GM21717 (cell line): Measurements from ENCODE around the gene KCNK15.
"Not testable (repeated sequence)": the region's sequence is repeated elsewhere in the genome, so short reads cannot be mapped to it uniquely, and the experiment has no call there.

Source experiments
- ATAC-seq: cut with Tn5 transposase; IDR thresholded peaks from one replicate; pipeline ENCODE4 v1.9.1; 2021; ENCODE audit warnings: mild to moderate bottlenecking, moderate library complexity; ENCODE audit not compliant: unreplicated experiment

The KCNK15 gene

DNA sequence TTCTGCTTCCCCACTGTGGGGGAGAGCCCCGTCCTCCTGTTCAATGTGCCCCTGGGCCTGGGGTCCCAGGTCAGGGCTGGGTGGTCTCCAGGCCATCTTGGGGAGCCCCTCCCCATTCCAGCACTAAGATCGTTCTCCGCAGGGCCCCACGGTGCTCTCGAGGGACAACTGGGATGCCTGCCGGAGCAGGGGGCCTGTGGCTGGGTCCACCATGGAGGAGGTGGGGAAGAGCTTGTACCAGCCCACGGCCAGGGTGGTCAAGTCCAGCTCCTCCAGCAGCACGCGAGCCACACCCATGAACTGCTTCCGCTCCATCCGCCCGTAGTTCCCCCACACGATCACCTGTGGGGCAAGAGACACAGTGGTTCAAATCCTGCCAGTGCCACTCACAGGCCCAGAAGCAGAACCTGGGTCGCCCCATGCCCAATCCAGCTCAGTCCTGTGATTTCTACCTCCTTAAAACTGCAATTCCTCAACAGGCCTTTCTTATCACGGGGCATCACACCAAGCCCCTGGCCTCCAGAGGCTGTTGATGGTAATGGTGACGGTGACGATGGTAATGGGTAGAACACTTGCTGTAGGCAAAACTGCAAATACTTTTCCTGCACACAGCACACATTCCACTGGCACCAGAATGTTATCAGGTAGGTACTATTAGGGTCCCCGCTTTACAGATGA, 10.5 kb downstream of the KCNK15 start:
- no peak for ATAC-seq

DNA sequence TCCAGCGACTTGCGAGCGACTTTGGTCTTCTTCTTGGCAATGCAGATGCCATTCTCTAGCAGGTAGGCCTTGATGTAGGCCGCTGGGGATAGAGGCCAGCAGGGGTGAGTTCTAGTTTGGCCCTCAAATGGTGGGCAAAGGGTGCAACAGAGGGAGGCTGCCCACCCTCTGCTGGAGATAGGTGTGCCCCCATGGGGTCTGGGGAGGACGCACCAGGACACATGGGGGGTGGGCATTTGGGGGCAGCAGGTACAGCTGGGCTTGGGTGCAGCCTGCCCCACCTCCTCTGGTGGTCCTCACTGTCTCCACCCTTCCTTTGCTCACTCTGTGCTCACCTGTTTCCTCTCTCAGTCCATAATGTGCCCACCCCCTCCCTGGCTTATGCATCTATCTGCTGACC, 11.3 kb downstream of the KCNK15 start:
- ATAC-seq = no peak

DNA sequence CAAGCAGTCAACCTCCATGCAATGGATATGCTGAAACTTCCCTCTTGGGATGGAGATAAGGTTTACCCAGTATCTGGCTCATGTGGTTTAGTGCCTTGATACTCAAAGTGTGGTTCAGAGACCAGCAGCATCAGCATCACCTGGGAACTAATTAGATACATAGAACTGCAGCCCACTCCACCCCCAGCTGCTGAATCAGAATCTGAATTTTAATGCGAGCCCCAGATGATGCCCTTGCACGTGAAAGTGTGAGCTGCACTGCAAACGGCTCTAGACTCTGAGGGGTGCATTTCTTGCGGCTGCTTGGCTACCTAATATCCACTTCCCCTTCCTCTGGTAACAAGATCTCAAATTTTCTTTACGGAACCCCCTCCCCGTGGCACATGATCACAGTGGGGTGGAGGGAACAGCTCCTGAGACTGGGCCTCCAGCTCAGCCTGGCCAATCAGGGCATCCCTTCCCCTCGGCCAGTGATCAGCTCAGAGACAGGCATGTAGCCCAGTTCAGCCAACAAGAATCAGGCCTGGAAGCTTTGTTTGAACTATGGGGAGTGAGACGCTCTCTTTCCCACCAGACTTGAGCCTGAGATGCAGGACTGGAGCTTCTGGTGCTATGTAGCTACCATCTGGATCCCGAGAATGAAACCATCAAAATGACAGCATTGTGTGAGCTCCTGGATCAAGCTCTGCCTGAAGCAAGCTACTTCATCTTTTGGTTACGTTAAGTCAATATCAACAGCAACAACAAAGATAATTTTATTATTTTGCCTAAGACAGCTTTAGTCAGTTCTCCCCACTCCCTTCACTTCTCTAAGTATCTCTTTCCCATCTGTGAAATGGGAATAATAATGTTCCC, 12.8 kb downstream of the KCNK15 start:
- no peak for ATAC-seq

DNA sequence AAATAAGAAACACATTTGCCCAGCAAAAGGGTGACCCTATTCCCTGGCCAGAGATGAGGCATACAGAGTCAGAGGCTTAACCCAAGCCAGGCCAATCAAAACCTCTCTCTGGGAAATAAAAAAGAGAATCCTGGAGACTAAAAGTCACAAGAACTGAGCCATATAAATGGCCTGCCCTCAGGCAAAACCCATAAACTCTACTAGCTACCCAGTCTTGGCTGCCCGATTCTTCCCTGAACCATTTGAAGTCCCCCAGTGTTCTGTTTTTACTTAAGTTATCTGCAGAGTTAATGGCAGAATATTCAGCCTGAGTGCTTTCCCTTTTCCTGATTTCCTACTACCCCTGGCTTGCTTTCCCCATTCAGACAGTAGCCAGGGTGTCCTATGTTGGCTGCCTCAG, 13.9 kb downstream of the KCNK15 start:
- ATAC-seq = no peak

DNA sequence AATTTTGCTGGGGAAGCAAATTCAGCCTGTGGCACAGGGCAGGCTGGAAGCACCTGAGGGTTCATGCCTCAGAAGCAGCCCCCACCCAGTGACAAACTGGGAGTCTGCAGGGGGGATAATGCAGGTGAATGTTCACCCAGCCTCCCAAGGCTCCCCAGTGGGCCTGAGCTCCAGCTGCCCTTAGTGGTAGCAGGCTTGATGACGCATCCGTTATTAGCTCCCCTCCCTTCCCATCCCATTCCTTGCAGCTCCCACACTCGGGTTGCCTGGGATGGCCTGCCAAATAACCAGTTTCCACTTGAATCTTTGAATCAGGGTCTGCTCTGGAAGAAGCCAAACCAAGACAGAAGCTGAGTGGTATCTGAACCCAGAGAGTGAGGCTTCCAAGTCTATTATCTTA, 15.8 kb downstream of the KCNK15 start:
- ATAC-seq = no peak

DNA sequence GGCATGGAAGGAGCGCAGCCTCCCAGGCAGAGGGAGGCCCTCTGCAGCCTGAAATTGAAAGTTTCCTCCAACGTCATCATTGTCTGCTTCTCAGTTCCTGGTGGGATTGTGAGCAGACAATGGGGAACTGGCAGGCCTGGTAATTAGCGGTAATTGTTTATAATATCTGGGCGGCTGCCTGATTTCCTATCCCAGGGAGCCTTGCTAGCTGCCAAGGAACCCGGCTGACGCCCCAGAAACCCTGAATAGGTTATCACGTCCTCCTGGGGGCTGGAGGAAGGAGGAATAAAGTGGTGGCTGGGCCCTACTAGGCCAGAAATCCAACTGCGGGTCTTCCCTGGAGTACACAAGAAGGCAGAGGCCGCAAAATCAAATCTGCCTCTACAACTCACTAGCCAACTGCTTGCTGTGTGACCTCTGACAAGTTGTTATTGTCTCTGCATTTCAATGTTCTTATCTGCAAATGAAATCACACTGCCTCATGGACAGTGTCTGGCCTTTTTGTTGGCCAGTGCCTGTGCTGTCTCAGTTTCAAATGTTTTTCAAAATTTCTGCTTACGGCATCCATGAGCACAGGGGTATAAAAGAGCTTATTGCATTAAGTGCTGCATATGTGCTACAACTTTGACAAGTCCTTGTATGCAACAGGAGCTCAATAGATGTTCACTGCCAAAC, 16.9 kb downstream of the KCNK15 start:
- no peak for ATAC-seq

DNA sequence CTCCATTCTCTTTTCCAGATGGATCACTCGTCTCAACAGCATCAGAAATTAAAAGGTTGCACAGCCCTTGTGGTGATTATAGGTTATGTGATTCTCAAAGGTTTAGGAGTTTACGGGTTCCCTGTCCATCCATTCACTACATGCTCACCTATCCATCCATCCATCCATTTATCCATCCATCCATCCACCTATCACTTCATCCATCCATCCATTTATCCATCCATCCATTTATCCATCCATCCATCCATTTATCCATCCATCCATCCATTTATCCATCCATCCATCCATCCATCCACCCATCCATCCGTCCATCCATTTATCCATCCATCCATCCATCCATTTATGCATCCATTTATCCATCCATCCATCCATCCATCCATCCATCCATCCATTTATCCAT, 18.1 kb downstream of the KCNK15 start:
- not testable (repeated sequence) for ATAC-seq

DNA sequence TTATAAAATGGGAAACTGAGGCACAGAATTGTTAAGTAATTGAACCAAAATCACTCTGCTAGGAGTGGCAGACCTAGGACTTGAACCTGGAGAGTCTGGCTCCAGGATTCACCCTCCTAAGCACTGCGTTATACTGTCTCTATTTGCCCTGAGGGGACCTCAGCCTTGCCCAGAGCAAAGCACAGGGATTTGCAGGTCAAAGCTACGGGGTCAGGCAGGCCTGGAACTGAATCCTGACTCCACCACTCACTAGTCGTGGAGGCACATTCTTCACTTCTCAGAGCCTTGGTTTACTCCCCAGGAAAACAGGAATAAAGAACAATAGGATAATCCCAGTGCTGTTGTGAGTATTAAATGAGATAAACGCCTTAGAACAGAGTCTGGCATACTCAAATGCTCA, 19.4 kb downstream of the KCNK15 start:
- no peak for ATAC-seq

DNA sequence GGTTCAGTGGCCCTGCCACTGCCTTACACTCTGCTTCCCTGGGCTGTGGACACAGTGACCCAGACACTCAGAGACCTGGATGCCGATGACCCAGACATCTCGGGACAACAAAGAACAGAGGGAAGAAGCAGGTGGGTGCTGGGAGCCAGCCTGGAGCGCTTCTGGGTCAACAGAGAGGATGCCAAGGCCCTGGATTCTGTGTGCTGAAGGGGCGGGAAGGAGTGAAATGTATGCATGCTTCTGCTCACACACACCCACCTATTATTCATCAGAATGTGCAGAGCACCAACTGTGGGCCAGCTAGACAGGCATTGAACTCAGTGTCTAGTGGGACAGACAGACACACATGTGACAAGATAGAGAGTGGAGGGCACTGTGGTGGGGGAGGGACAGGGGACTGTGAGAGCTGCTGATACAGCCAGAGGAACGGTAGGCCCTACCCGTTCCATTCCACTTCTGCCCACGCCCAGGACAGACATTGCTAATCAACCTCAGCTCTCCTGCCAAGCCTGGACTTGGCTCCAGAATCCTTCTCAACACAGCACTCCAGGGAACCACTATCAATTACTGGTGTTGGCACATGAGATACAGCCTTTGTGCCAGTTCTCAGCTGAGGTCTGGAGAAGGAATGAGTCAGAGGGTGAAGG, 20.2 kb downstream of the KCNK15 start:
- ATAC-seq = no peak

DNA sequence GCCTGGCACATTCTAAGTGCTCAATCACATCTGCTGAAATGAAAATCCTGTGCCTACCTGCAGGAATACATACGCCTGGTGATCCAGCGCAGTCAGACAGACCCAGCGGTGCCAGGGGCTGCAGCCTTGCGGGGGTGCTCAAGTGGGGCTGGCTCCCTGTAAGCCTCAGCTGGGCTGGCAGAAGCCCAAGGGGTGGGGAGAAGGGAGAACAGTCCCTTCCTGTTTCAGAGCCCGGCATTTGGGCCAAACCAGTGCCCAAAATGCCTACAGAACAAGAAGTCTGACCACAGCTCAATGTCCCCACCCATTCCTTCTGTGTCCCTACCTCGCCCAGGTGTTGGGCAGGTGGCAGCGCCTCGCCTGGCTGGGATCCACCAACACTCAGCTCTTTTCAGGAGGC, 22.6 kb downstream of the KCNK15 start:
- ATAC-seq = no peak

DNA sequence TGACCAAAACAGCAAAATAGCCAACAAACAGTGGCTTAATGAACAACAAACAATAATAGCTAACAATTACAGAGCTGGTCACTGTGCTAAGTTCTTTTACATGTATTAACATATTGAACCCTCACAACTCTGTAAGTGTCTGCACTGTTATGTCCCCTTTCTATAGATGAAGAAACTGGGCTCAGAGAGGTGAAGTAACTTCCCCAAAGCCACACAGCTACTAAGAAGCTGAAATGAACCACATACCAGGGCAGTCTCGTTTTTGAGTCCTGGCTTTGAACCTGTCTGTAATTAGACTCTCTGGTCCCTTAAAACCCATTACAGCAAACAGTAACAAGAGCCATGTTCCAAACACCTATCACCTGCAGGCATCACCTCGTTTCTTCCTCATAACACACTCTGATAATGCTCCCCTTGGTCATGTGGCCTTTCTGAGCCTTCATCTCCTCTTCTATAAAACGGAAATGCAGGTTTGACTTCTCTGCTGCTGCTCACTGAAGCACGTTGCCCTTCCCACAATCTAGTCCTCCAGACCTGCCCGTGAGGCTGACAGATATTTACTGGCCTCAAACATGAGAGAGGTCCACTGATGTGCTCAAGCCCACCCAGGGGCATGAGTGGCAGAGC, 23.3 kb downstream of the KCNK15 start:
- no peak for ATAC-seq

DNA sequence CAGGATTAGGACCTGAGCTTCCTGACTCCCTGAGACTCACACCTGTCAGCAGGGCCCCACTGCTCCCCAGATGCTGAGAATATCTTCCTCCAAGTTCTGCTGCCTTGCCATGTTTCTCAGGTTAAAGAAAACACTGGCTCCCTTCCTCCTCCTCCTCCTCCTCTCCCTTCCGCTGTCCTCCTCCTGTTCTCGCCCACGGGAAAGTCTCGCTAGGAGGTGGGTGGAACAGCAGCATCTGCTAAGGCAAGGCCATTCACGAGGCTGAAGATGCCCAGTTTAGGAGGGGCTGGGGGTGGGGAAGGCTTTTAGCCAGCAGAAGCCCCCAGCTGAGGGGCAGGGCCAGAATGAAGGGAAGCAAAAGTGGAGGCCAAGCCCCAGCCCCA, 23.8 kb downstream of the KCNK15 start:
- ATAC-seq = no peak

DNA sequence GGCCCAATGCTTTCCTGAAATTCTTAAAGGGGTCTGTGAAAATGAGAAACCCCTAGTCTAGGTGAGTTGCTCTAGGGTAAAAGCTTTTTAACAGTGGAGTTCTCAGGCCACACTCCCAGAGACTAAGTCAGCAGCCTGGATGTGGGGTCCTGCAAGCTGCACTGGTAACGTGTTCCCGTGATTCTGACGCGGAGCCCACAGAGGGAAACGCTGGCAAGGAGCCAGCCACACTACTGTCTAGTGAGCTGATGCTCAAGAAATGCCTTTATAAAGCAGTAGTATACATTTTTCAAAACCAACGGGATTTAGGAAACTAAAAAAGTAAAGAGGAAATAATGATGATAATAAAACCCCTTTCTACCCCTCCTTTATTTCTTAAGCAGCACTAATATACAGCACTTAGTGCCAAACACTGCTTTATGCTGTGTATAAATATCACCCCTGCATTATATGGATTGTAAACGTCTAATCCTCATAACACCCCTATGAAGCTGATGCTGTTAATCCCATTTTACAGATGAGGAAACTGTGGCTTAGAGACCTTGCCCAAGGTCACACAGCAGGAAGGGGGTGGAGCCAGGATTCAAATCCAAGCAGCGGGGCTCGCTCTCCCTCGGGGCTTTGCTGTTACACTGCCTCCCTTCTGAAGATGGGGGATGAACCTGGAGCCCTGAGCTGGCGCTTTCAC, 25.0 kb downstream of the KCNK15 start:
- ATAC-seq = no peak

DNA sequence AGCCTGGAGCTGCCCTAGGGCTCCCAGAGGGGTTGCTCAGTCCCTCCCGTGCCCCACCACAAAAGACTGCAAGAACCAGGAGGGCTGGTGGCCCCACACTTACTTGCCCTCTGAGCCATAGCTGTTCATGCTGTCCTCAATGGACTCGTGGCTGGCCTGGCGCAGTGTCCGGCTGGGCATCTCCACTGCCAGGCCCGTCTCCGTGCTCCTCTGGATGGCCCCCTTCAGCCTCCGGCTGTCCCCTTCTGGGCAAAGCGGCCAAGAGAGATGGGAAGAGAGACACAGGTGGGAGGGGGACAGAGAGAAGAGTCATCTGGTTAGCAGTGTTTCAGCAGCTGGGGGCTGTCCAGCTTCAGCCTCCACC, 25.5 kb downstream of the KCNK15 start:
- ATAC-seq = no peak

DNA sequence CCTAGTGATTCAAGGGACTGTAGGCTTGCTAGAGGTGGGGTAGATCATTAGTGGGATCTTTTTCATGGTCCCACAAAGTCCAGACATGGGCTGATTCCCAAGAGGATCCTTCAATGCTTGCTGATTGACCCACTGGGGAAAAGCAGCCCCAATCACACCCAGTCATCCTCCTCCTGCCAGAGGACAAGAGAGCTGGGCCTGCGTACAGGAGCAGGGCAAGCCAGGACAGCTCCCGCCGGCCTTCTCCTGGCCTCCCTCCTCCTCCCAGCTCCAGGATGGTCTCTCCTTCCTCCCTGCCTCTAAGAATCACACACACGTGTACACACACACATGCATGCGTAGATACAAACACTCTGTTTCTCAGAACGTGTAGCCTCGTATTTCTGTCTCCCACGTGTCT, 27.0 kb downstream of the KCNK15 start:
- no peak for ATAC-seq

DNA sequence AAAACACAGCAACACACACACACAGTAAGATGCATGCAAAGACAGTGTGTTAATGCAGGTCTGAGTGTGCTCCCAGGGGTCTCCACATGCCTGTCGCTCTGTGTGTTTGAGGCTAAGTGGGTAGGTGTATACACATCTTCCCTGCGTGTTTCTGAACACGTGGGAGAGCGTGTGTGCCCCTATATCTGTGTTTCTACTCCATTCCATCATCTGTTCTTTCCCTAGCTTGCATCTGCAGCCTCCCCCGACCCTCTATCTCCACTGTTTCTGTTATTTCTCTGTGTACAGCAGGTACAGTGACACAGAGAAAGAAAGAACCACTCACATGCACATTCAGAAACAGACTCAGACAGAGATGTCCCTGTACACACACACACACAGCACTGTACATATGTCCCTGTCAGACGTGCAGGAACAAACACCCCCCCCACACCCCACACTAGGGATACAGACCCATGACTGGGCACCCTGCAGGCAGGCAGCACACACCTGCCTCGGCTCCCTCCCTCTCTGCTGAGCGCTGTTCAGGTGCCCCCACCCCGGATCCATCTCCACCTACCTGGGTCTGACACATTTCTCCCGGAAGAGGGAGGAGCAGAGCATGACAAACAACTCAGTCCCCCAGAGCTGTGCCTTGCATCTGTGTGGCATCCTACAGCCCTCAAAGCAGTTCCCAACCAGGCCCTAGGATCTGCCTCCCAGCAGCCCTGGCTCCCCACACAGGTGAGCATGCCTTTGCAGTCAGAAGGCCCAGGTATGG, 27.6 kb downstream of the KCNK15 start:
- no peak for ATAC-seq

DNA sequence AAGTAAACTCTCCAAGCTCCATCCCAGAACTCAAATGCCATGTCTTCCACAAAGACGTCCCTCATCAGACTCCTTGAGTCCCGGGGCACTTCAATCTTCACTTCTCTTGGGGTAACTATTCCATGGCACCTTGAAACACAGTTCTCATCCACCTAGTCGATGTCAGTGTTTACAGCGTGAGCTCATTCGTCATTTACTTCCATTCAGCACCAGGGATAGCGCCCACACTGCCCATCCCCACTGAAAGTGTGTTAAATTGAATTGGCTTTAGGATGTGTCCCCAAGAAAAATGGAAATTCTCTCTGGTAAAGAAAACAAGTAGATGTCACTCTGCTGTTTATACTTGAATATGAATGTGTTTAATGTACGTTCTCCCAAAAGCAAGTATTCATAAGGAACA, 31.3 kb downstream of the KCNK15 start:
- ATAC-seq = no peak

DNA sequence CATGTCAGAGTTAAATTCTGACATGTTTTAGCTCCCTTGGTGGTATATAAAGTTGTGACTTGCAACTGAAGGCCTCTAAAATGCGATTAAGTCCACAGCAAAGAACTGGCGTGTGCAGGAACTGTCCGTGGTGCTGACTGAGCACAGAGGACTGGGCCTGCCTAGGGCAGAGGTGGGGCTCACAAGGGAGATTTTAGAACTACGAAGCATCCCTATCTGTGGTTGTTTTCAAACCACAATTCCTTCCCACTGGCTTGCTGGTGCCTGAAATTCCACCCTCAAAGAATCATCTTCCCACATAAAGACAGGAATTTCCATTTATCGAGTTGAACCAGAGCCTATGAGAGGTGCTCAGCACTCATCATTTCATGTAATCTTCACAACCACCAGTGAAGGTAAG, 34.6 kb downstream of the KCNK15 start:
- ATAC-seq = no peak

DNA sequence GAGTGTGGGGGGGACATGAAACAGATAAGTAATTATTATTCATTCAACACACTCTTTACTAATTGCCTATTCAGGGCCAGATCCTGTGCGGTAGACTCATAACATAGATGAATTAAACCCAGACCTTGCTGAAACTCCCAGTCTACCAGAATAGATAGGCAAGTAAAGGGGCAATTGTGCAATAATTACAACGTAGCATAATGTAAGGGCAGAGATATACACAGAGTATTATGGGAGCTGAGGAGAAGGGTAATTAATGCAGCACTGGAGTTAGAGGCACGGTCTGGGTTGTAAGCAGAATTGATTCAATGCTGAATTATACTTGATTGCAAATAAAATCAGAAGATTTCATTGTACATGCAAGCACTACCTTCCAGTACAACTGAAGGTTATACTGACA, 35.5 kb downstream of the KCNK15 start:
- no peak for ATAC-seq

DNA sequence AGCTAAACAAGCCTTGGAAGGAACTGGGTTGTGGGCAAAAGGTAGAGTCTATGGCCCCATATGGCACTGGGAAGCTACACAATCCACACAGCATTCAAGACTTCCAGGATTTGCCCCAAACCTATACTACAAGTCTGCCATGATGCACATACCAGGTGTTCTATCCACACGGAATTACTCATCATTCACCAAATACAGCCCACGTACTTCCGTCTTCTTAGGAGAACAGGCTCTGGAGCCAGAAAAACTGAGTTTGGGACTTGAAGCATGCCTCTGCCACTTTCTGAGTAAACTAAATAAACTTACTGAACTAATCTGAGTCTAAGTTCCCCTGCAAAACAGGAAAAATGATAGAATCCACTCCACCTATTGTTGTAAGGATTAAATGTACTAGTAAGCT, 36.1 kb downstream of the KCNK15 start:
- no peak for ATAC-seq
